ENCODE data around the gene CNDP1.

CNDP1 gene

GRCh38 chr18:74632351-74632679, 98.0 kb downstream of the CNDP1 start:
- no peak for DNase-seq

- peak; percentile 15 for DNase-seq
These were observed 98.6 kb downstream of the CNDP1 start for GRCh38 chr18:74632856-74633255.

DNA sequence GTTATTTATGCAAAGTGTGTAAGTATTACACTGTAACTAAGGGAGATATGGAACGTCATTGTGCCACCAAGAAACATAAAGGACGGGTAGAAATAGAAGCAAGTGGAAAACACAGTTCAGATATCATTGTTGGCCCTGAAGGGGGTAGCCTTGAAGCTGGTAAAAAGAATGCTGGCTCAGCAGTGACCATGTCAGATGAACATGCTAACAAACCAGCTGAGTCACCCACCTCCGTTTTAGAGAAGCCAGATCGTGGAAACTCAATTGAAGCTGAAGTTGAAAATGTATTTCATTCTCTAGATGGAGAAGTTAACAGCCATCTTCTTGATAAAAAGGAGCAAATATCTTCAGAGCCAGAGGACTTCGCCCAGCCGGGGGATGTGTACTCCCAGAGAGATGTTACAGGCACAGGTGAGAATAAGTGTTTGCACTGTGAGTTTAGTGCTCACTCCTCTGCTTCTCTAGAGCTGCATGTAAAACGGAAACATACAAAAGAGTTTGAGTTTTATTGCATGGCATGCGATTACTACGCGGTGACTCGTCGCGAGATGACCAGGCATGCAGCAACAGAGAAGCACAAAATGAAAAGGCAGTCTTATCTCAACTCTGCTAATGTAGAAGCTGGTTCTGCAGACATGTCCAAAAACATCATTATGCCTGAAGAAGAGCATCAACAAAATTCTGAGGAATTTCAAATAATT, 99.5 kb downstream of the CNDP1 start:
- peak; percentile 44 for DNase-seq

DNA sequence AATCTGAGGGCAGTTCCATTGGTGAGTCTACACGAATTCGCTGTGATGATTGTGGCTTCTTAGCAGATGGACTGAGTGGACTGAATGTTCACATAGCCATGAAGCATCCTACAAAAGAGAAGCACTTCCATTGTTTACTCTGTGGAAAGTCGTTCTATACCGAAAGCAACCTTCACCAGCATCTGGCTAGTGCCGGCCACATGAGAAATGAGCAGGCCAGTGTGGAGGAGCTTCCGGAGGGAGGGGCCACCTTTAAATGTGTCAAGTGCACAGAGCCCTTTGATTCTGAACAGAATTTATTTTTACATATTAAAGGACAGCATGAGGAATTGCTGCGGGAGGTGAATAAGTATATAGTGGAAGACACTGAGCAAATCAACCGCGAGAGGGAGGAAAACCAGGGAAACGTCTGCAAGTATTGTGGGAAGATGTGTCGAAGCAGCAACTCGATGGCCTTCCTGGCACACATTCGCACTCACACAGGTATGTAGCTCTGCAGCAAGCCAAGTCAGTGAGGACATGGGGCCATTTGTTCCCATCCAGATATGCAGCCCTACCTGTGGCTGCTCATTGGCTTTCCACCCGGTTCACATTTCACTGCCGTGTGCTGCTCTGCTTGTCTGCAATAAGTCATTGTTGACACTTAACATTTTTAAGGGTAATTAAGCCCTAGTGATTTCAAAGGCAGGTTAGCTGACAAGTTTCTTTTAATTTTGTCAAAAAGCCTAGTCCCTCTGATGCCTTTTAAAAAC, 101.1 kb downstream of the CNDP1 start:
- DNase-seq: no peak
